Measurements from ENCODE around the gene TPRA1. TPM values are rescaled to one million over a fixed set of nuclear protein-coding genes. Genes with fewer than 3 reads are reported as not detected.

TPRA1 gene
- total RNA-seq, 1 experiment from 2014 or later: 20.0 TPM

GRCh38 chr3:127598841-127599570, 8.5 kb upstream of the TPRA1 start:
- no peaks in the 10 kb centered on the region for H3K9me3 Mint-ChIP-seq
- peaks cover 24% of the 10 kb centered on the region; the same call in 1 of the 2 replicates for H3K79me2 ChIP-seq (ENCODE audit: insufficient read depth, low read length)
- H2BK12ac ChIP-seq (ENCODE audit: insufficient read length, low read depth, low read length): no peak overlapping the region
- peak overlapping the region; percentile 94 for H2AK5ac ChIP-seq (ENCODE audit: insufficient read length, low read length)
- peak overlapping the region; percentile 98 for H4K91ac ChIP-seq (ENCODE audit: insufficient read length, low read depth, low read length)
- H3K4me3 Mint-ChIP-seq: peak overlapping the region; percentile 76 to 85
- peak overlapping the region; percentile 93 for H3K4ac ChIP-seq (ENCODE audit: low read depth, low read length)
- peak overlapping the region; percentile 89 to 98 (median 98) for H3K27ac Mint-ChIP-seq
- DNase-seq: no peak
- peak overlapping the region; percentile 48 for H2BK5ac ChIP-seq (ENCODE audit: insufficient read length, low read length)
- H2BK120ac ChIP-seq (ENCODE audit: low read depth, low read length, poor library complexity, severe bottlenecking): peak overlapping the region; percentile 8
- H3K27me3 Mint-ChIP-seq (ENCODE audit: low read depth): peaks cover 7% of the 10 kb centered on the region
- H2AFZ ChIP-seq (ENCODE audit: low read length): no peak overlapping the region
- H2BK15ac ChIP-seq (ENCODE audit: low read depth, low read length): no peak overlapping the region
- TF ChIP-seq, protein P1, sequence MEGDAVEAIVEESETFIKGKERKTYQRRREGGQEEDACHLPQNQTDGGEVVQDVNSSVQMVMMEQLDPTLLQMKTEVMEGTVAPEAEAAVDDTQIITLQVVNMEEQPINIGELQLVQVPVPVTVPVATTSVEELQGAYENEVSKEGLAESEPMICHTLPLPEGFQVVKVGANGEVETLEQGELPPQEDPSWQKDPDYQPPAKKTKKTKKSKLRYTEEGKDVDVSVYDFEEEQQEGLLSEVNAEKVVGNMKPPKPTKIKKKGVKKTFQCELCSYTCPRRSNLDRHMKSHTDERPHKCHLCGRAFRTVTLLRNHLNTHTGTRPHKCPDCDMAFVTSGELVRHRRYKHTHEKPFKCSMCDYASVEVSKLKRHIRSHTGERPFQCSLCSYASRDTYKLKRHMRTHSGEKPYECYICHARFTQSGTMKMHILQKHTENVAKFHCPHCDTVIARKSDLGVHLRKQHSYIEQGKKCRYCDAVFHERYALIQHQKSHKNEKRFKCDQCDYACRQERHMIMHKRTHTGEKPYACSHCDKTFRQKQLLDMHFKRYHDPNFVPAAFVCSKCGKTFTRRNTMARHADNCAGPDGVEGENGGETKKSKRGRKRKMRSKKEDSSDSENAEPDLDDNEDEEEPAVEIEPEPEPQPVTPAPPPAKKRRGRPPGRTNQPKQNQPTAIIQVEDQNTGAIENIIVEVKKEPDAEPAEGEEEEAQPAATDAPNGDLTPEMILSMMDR (conservative IDR thresholded peaks at IDR 0.05): no peak
- peaks cover 24 to 53% (median 40%) of the 10 kb centered on the region in 3 experiments; a peak in 6 of 7 replicates for H3K36me3 Mint-ChIP-seq (ENCODE audit: insufficient read depth in 1 of 3, low read depth in 3 of 3)
- H3K4me1 Mint-ChIP-seq: peaks cover 29 to 32% of the 10 kb centered on the region in 2 experiments
- no peak overlapping the region for H2BK20ac ChIP-seq (ENCODE audit: low read depth, low read length, poor library complexity, severe bottlenecking)
- peaks cover 9% of the 10 kb centered on the region for H3K23me2 ChIP-seq (ENCODE audit: insufficient read length, low read depth, low read length, poor library complexity, severe bottlenecking)
- H3K9me3 ChIP-seq (ENCODE audit: control insufficient read depth, low read depth, low read length): no peaks in the 10 kb centered on the region
- H3K18ac ChIP-seq (ENCODE audit: insufficient read length, low read depth, low read length): peak overlapping the region; percentile 97
- H3K4me1 ChIP-seq (ENCODE audit: insufficient read depth, low read length): no peaks in the 10 kb centered on the region
- H3K79me1 ChIP-seq (ENCODE audit: insufficient read depth, low read depth, low read length, poor library complexity, severe bottlenecking): peaks cover 6% of the 10 kb centered on the region
- no peak overlapping the region for H3K23ac ChIP-seq (ENCODE audit: insufficient read length, low read depth, low read length)
- no peak overlapping the region for H3K27ac ChIP-seq (ENCODE audit: insufficient read length, low read depth, low read length)
- H3K27me3 ChIP-seq (ENCODE audit: insufficient read depth, low read length): no peaks in the 10 kb centered on the region
- H3T11ph ChIP-seq (ENCODE audit: low read length): peak overlapping the region; percentile 86
- H4K8ac ChIP-seq (replicated peaks; ENCODE audit: insufficient read length, low read depth, low read length): no peak overlapping the region
- peak overlapping the region; percentile 100 for H3K14ac ChIP-seq (ENCODE audit: insufficient read depth, low read length)
- peak overlapping the region; percentile 100 for H3K9ac ChIP-seq (ENCODE audit: extremely low read depth, insufficient read length, low read length)
- peaks cover 2% of the 10 kb centered on the region for H4K20me1 ChIP-seq (ENCODE audit: control insufficient read depth, insufficient read depth, insufficient read length)
- no CpG with 5 or more reads among the region's 14 CpGs for WGBS (ENCODE audit: extremely low coverage, insufficient read length, low lambda C conversion rate)
- peak overlapping the region; percentile 95 for H4K5ac ChIP-seq (ENCODE audit: insufficient read length, low read depth, low read length)
- H3K4me2 ChIP-seq (ENCODE audit: insufficient read depth, insufficient read length, low read length): peak overlapping the region; percentile 81
- H3K56ac ChIP-seq (ENCODE audit: insufficient read length, low read depth, low read length): peak overlapping the region; percentile 15

Measured in H9 (cell line).